ENCODE measurements around the gene CDX2. TPM values are rescaled to one million over a fixed set of nuclear protein-coding genes. Genes with fewer than 3 reads are reported as not detected.

CDX2 gene
- total and polyA plus RNA-seq, 10 of the 15 experiments (the other 5 are each of a cell fraction or from before 2014, with no cell fraction given), result 0.15 TPM; not detected in 9

DNA sequence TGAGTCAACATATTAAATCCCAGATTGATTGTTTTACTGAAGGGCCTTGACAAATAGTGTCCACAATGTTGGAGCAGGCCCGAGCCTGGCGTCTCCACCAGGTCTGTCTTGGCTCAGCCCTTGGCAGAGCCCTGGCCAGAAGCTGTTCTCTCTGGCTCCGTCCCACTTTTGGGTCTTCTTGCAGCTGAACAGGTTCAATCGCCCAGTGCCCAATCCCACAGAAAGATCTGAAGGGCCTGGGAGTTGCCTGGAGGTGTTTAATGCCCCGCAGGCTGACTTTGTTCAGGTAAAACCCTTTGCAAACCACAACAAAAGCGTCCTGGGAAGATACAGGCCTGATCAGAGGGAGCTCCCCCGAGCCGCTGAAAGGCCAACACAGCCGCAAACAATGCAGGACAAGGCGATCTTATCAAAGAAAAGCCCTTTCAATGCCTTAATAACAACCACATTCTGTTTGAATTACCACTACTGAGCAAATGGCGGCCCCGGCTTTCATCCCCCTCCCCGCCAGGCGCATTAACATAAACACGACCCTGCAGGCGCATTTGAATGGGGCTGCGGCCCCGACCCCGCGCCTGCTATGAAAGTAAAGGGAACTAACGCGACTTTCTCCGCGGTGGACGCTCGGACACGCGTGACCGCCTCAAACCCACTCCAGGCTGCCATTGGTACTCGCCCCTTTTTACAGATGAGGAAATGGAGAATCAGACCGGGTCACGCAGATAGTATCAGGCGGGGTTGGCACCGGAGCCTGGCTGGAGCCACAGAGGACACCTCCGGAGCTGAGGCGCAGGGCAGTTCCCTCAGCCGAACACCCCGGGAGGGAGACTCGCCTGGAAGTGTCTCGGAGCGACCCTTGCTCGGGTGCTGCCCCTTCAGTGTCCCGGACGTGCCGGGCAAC lies 3.1 kb downstream of the CDX2 start:
- TF ChIP-seq MAX (IDR thresholded peaks at IDR 0.05; ENCODE audit: low read depth, low read length) (no peak), NR2C2 (IDR thresholded peaks at IDR 0.05; ENCODE audit: borderline replicate concordance, control insufficient read depth, insufficient read length, low read depth) (no peak), CBX3 (IDR thresholded peaks at IDR 0.05; ENCODE audit: borderline replicate concordance, low read depth) (no peak), E4F1 (IDR thresholded peaks at IDR 0.05; ENCODE audit: borderline replicate concordance, partially characterized antibody) (no peak), IKZF2 (IDR thresholded peaks at IDR 0.05) (no peak), TCF3 (IDR thresholded peaks at IDR 0.05; ENCODE audit: borderline replicate concordance, insufficient read depth, low read depth, low read length) (no peak), KLF5 (IDR thresholded peaks at IDR 0.05; ENCODE audit: partially characterized antibody) (no peak), YY1 (IDR thresholded peaks at IDR 0.05; ENCODE audit: low read depth, low read length) (no peak), SMAD1 (IDR thresholded peaks at IDR 0.05; ENCODE audit: low read depth, partially characterized antibody) (no peak), SP1 (IDR thresholded peaks at IDR 0.05; ENCODE audit: low read depth, low read length) (no peak), SIX5 (IDR thresholded peaks at IDR 0.05; ENCODE audit: low read depth, low read length, severe bottlenecking) (no peak)
- TF ChIP-seq, protein P1, sequence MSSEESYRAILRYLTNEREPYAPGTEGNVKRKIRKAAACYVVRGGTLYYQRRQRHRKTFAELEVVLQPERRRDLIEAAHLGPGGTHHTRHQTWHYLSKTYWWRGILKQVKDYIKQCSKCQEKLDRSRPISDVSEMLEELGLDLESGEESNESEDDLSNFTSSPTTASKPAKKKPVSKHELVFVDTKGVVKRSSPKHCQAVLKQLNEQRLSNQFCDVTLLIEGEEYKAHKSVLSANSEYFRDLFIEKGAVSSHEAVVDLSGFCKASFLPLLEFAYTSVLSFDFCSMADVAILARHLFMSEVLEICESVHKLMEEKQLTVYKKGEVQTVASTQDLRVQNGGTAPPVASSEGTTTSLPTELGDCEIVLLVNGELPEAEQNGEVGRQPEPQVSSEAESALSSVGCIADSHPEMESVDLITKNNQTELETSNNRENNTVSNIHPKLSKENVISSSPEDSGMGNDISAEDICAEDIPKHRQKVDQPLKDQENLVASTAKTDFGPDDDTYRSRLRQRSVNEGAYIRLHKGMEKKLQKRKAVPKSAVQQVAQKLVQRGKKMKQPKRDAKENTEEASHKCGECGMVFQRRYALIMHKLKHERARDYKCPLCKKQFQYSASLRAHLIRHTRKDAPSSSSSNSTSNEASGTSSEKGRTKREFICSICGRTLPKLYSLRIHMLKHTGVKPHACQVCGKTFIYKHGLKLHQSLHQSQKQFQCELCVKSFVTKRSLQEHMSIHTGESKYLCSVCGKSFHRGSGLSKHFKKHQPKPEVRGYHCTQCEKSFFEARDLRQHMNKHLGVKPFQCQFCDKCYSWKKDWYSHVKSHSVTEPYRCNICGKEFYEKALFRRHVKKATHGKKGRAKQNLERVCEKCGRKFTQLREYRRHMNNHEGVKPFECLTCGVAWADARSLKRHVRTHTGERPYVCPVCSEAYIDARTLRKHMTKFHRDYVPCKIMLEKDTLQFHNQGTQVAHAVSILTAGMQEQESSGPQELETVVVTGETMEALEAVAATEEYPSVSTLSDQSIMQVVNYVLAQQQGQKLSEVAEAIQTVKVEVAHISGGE (CRISPR knock-in tag; IDR thresholded peaks at IDR 0.05), result no peak
- Histone ChIP-seq H3K36me3 (ENCODE audit: control insufficient read depth in 2 of 2, insufficient read depth in 2 of 2, low read length in 1 of 2) (no peaks in the 10 kb centered on the region), H3K4me2 (ENCODE audit: control insufficient read depth, insufficient read depth) (no peak overlapping the region), H3K27ac (ENCODE audit: control insufficient read depth, insufficient read depth) (no peak overlapping the region), H3K27me3 (replicated peaks in 1 of 2; ENCODE audit: control insufficient read depth in 2 of 2, insufficient read depth in 2 of 2, low read length in 1 of 2) (peaks cover 19 to 22% of the 10 kb centered on the region in 2 experiments), H2AFZ (ENCODE audit: control insufficient read depth, low read depth, low read length) (no peak overlapping the region), H3K79me2 (ENCODE audit: control insufficient read depth, insufficient read depth, low read length) (no peaks in the 10 kb centered on the region), H3K9me3 (replicated peaks; ENCODE audit: control insufficient read depth, insufficient read depth, low read length) (no peaks in the 10 kb centered on the region), H3K9ac (ENCODE audit: control insufficient read depth, insufficient read depth, low read length) (no peak overlapping the region), H4K20me1 (ENCODE audit: control insufficient read depth, insufficient read depth) (no peaks in the 10 kb centered on the region), H3K4me1 (ENCODE audit: control insufficient read depth, insufficient read depth, low read length) (no peaks in the 10 kb centered on the region), H3K4me3 (no peak overlapping the region)
- WGBS (ENCODE audit: insufficient coverage, insufficient replicate concordance, low lambda C conversion rate, missing lambda C conversion rate), result 25% methylated on average over 45 of the region's 45 CpGs
- ChIA-PET RAD21 (ENCODE audit: unreplicated experiment) (no interaction called here), CTCF (interaction anchor here (0.7 kb wide), 1 partner anchor 97 kb away, joined by 3 read pairs; no protein-coding TSS in a partner anchor), POLR2A (no interaction called here), SMC1A (ENCODE audit: uncharacterized antibody, unreplicated experiment) (interaction anchor here (1.5 kb wide), 1 partner anchor 12 kb away, joined by 4 read pairs; no protein-coding TSS in a partner anchor)
- BruUV-seq (replicated peaks), result no TSS peak
- intact Hi-C loops (cut with micrococcal nuclease; ENCODE audit: unreplicated experiment) (no loop called here), in situ Hi-C loops (cut with MboI) (no loop called here)
- DNase-seq (ENCODE audit: low read depth, low spot score), result no peak
- ATAC-seq, result no peak
- no peak for FAIRE-seq

Data from GM12878 (cell line).